ENCODE measurements around the gene PTCD2.

The PTCD2 gene, protein sequence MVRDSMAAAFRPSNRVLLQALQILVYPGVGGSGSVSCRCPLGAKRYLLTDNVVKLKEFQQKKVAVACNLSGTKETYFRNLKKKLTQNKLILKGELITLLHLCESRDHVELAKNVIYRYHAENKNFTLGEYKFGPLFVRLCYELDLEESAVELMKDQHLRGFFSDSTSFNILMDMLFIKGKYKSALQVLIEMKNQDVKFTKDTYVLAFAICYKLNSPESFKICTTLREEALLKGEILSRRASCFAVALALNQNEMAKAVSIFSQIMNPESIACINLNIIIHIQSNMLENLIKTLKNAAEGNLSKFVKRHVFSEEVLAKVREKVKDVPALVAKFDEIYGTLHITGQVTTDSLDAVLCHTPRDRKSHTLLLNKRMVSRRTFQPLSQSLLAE

GRCh38 chr5:72319976-72320752, at the start of gene PTCD2, which contains the start of gene MRPS27:
Gene PTCD2, plus strand, starts transcription at chr5:72320373. Its CDS starts 10 bp downstream, at chr5:72320383.
Gene MRPS27, minus strand, starts transcription at chr5:72320240. Its CDS starts 19 bp downstream, at chr5:72320221.
- DNase-seq (ENCODE audit: low spot score): peak; percentile 96

DNA sequence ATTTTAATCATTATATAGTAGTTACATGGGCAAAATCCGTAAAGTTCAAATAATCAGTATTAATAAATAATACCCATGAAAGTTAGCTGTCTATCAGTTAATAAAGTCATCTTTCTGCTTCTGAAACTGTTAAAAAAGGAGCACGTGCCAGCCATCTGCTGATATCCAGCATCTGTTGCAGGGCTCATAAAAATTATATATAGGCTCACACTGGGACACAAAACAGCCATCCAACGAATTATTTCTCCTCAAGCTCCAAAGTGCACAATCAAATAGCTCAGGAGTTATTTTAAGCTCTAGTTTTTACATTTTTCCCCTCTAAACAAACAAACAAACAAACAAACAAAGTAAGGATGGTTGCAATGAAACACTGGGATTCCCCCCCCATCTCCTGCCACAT, 48.5 kb upstream of the PTCD2 start:
- DNase-seq (ENCODE audit: low spot score): no peak

- no peak for DNase-seq (ENCODE audit: low spot score)
These were observed 47.8 kb upstream of the PTCD2 start for GRCh38 chr5:72272398-72272797.

- DNase-seq (ENCODE audit: low spot score): no peak
These were observed 46.6 kb upstream of the PTCD2 start for GRCh38 chr5:72273547-72273946.

GRCh38 chr5:72276219-72276752, 43.9 kb upstream of the PTCD2 start:
- DNase-seq (ENCODE audit: low spot score): no peak

DNA sequence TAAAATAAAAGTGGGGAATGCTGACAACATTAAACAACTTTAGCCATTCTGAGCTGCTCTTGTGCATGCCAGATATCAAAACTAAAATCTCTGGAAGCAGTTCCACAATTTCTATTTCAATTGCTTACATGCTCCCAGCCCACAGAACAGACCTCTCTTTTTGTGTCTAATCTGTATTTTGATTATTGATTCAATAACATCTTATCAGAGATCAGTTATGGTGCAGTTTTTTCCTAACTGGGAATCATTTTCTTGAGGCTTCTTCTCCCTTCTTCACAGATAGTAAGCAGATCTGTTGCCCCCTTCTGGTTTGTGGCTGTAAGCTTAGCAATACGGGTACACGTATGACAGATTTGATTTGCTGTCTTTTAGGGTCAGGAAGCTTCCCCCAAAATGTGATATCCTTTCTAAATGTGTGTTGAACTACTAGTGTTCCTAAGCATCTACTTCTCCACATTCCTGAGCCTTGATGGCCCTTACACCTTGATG, 39.5 kb upstream of the PTCD2 start:
- DNase-seq (ENCODE audit: low spot score): peak; percentile 19

DNA sequence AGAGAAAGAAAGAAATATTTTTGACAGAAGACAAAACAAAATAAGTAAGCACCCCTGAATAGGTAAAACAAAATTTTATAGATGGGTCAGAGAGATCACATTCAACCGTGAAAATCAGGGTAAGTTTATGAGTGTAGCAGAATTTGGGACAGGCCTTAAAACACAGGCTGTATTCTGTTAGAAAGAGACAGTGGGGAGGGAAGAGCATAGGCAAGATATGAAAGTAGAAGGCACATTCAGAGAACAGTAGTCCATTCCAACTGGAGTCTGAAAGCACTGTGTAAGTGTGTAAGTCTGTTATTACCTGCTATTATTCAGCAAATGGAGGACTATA, 38.8 kb upstream of the PTCD2 start:
- DNase-seq (ENCODE audit: low spot score): no peak

DNA sequence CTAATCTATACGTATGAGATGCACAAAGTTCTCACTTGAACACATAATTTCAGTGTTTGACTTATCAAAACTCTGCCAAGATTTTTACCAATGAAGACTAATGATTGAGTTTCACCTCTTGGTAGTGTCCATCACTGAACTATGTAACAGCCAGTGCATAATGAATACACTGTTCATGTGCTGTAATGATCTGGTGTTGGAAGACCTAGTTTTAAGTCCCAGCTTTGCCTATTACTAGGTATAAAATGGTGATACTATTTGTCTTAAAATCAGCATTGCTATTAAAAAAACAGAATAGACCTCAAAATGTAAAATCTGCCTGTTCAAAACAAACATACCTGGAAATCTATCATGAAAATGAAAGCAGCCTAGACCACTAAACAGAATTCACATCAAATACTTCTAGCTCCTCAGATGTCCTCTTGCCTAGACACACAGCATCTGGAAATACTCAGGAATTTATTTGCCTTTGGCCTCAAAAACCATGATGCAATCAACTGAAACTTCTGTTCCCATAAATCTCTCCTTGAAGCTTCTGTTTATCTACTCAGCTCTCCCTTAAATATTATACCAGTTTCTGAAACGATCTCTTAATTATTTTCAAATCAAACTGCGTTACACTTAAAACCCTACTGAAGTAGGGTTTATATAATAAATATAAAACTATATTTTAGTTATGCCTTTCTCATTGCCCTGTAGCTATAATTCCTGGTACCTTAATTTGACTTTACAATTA, 38.2 kb upstream of the PTCD2 start:
- no peak for DNase-seq (ENCODE audit: low spot score)

- no peak for DNase-seq (ENCODE audit: low spot score)
These were observed 37.3 kb upstream of the PTCD2 start for GRCh38 chr5:72282878-72283277.

GRCh38 chr5:72283358-72283757, 36.8 kb upstream of the PTCD2 start:
- no peak for DNase-seq (ENCODE audit: low spot score)

DNA sequence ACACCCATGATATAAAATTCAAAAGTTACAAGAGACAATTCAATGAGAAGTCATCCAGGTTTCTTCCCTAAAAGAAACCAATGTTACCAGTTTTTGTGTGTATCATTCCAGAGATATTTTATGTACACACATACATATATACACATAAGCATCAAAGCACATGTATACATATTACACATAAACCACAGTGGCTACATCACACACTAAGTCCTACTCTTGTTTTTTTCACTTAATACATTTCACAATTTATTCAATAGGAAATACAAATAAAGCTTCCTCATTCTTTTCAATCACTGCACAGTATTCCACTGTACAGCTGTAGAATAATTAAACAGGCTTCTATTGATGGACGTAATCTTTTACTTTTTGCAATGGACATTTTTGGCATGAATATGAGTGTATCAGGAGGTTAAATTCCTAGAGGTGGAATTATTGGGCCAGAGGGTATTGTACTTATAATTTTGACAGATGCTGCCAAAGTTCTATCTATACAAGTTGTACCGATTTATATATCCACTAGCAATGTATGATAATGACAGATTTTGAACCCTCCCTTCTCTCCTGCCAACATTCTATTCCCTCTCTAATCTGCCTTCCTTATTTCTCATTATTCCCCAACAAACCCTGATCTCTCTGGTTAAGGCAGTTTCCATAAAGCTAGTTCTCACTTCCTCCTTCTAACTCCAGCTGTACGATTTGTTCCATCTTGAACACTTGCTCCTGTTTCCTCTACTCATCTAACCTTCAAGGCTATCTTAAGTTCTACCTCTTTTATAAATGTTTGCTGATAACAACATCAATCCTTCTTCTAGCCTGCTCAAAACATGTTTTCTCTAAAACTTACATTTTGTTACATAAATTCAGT, 35.4 kb upstream of the PTCD2 start:
- DNase-seq (ENCODE audit: low spot score): no peak

DNA sequence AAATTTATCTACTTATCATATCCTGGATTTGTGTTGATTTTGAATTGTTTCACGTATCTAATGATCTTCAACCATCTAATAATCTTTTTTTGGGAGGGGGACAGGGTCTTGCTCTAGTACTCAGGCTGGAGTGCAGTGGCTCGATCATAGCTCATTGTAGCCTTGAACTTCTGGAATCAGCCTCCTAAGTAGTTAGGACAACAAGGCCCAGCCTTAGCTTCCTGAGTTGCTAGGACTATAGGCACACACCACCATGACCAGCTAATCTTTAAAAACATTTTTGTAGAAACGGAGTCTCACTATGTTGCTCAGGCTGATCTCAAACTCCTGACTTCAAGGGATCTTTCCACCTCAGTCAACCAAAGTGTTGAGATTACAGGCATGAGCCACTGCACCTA, 34.8 kb upstream of the PTCD2 start:
- no peak for DNase-seq (ENCODE audit: low spot score)

GRCh38 chr5:72286798-72287197, 33.4 kb upstream of the PTCD2 start:
- no peak for DNase-seq (ENCODE audit: low spot score)

GRCh38 chr5:72288924-72289323, 31.2 kb upstream of the PTCD2 start:
- no peak for DNase-seq (ENCODE audit: low spot score)

DNA sequence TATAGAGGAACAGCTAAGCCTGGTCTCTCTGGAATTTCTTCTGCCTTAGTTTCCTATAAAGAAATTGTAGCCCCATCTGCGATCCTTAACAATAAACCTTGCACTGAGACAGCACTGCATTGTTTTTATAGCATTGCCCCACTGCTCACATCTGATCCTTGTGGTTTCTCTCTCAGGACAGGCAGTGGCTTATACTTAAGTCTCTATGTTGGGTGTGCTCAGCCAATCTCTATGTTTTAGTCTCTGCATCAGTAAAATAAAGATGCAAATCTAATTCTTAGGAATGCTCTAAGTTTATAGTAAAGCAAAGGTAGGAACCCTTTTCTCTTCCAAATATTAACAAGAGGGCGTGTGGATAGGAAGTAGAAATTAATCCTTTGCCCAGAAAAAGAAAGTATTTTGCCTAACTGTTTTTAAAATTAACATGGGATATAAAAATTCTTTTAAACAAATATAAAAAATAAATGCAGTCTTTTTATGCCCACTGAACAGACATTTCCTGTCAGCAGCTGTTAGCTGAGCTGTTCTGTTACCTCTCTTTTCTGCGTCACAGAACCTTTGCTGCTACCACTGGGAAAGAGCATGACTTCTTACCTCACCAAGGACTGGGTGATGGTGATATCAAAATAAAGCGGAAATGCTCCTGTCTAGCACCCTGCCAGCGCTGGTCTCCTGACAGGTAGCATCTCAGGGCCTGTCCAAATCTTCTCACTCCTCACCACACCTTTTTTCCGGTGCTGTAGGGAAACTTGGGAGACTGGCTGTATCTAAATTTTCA, 29.6 kb upstream of the PTCD2 start:
- DNase-seq (ENCODE audit: low spot score): no peak

DNA sequence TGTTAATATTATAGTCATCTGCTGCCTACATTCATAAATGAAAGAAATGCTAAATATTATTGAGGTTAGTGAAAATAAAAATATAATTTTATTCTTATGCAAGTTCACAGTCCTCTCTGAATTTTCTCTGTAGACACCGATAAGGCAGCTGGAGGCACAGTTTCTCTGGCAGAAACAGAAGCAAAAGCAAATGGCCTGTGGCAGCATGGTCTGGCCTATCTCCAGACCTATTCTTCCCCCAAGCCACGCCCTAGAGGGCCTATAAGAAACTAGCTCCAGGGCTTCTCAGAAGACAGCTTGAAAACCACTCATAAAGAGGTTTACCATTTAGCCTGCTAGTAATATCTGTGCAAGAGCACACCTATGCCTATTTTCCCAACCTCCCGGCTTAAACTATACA, 28.6 kb upstream of the PTCD2 start:
- DNase-seq (ENCODE audit: low spot score): no peak

- no peak for DNase-seq (ENCODE audit: low spot score)
These were observed 27.8 kb upstream of the PTCD2 start for GRCh38 chr5:72292411-72292810.

DNA sequence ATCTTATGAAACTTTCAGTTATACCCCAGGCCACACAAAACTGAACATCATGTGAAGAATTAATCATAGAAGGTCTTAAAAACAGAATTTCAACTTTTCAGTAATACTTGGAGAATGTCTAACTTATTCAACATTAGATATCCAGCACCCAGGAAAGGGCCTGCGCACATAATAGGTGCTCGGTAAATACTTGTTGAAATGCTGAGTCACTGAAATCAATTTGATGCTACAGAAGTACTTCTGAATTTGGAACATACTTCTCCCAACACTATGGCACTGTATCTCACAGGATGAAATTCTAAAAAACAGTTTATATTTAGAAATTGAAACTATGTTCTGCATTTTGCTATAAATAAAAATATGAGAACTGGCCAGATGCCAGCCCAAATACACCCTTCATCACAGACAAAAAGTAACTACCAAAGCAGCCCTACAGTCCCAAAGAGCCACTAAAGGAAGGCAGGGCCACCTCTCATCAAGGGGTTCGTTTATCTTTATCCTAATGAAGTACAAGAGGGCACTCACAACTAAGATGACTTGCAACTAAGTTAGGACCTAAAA, 26.6 kb upstream of the PTCD2 start:
- no peak for DNase-seq (ENCODE audit: low spot score)

DNA sequence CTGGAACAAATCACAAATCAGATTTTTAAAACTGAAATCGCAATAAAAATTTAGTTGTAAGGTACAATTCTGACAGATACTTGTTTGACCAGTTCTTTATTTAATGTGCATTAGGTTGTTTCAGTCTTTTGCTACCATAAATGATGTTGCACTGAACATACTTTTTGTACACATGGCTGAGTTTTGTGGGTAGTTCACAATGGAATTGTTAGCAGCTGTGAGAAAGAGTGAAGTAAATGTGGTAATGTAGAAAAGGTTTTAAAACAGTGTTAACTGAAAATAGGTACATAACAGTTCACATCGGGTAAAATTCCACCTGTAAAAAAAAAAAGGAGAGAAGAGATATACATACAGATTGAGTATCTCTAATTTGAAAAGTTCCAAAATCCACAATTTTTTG, 25.7 kb upstream of the PTCD2 start:
- DNase-seq (ENCODE audit: low spot score): no peak

DNA sequence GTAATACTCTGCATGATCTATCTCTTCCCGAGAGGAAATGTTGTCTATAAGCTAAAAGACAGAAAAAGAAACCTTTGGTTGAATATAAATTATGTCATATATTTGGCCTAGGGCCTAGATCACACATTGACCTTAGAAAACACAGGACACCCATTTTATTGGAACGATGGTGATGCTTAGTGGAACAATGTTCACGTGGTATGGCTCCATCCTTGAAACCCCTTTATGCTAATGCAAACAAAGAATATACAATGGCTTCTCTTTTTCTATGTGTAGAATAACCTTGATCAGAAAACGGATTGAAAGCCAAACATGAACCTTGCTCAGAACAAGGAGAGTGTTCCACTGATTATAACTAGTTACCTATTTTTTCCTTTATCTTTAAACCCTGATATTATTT, 24.6 kb upstream of the PTCD2 start:
- no peak for DNase-seq (ENCODE audit: low spot score)
